ENCODE results near the gene TRAPPC12.

DNA sequence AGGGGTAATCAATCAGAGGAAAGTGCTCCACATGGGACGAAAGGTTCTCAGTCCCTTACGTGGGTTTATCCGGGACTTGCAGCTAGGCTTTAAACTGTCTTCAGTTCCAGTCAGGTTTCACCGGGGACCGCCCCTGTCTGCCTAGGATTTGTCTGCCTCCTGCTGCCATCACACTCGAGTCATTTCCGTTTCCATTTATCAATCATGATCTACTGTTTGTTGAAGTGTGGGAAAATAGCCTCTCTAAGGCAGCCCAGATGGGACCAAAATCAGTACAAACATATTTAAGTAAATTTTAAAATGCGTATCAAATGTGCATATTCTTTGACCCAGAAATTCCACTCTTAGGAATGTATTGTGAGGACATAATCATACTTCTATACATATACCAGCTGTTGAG lies 10.5 kb downstream of the TRAPPC12 start:
- no peak for TF ChIP-seq POLR2A (IDR thresholded peaks at IDR 0.05)
- TF ChIP-seq, protein P1, sequence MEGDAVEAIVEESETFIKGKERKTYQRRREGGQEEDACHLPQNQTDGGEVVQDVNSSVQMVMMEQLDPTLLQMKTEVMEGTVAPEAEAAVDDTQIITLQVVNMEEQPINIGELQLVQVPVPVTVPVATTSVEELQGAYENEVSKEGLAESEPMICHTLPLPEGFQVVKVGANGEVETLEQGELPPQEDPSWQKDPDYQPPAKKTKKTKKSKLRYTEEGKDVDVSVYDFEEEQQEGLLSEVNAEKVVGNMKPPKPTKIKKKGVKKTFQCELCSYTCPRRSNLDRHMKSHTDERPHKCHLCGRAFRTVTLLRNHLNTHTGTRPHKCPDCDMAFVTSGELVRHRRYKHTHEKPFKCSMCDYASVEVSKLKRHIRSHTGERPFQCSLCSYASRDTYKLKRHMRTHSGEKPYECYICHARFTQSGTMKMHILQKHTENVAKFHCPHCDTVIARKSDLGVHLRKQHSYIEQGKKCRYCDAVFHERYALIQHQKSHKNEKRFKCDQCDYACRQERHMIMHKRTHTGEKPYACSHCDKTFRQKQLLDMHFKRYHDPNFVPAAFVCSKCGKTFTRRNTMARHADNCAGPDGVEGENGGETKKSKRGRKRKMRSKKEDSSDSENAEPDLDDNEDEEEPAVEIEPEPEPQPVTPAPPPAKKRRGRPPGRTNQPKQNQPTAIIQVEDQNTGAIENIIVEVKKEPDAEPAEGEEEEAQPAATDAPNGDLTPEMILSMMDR (IDR thresholded peaks at IDR 0.05): no peak
